Pancreas (tissue), 10 donors: ENCODE results near the gene ZNF831. TPM values are rescaled to one million over a fixed set of nuclear protein-coding genes. Genes with fewer than 3 reads are reported as not detected.

ENCODE experiments used
- ATAC-seq, 4 donors: fragments of 200-7000 bp; cut with Tn5 transposase; one replicate each; pipeline versions ENCODE4 v1.8.0 to v1.9.1; 2020; ENCODE audit warnings: mild to moderate bottlenecking in 4 of 4, moderate library complexity in 4 of 4
- DNase-seq, 6 donors: peaks; one replicate each; pipeline ENCODE4 v3.0.0-alpha.2; 2020
- FAIRE-seq: peaks from 2 replicates; lab custom pipeline; 2012; peaks lifted over from hg19 to GRCh38; lab: Jason Lieb, UNC
- H3K27ac ChIP-seq, 4 donors: fragments of 200-600 bp; sonication (generic); 1 replicate in 3 of 4; 2 replicates in 1 of 4; pipeline versions ENCODE4 v1.5.0 to v1.8.0; 2020
- H3K27me3 ChIP-seq, 4 donors: fragments of 200-600 bp; one replicate each; pipeline ENCODE4 v1.8.0; 2021
- H3K36me3 ChIP-seq, 3 donors: fragments of 200-600 bp; sonication (generic) in 1 of 3; one replicate each; pipeline versions ENCODE4 v1.5.0 to v1.8.0; 2020 to 2021
- H3K4me1 ChIP-seq, 3 donors: fragments of 200-600 bp; one replicate each; pipeline ENCODE4 v1.8.0; 2021
- H3K4me3 ChIP-seq, 4 donors: fragments of 200-600 bp; sonication (generic) in 2 of 4; one replicate each; pipeline versions ENCODE4 v1.5.0 to v1.8.0; 2020 to 2021
- H3K9me3 ChIP-seq, 4 donors: fragments of 200-600 bp; one replicate each; pipeline ENCODE4 v1.8.0; 2021
- CTCF ChIP-seq, 4 donors: fragments of 200-600 bp; sonication (generic) in 3 of 4; IDR thresholded peaks; one replicate each; pipeline versions ENCODE4 v1.5.0 to v1.8.0; 2021; ENCODE audit warnings: antibody characterized with exemption in 4 of 4
- WGBS, 2 donors: extraction: QIAGEN DNeasy Blood & Tissue Kit; methylation state at CpG; one replicate each; pipeline ENCODE4 v1.1.7; 2013; 5-methylcytosine and 5-hydroxymethylcytosine counted together
- intact Hi-C, 3 donors: fragments of 100-400 bp; cut with DNase I; formaldehyde crosslinking; loops; one replicate each; pipeline versions ENCODE4 v1.11.1 to v1.14.2; 2022
- polyA plus RNA-seq, 2 donors: library from polyadenylated mRNA; stranded (reverse); fragments of 200-250 nt; gene quantifications; one replicate each; pipeline ENCODE4 v1.2.3, GENCODE V29; 2013
- total RNA-seq, 6 donors: library from RNA; stranded (reverse); fragmentation: NEBNext Ultra II Directional in 4 of 6; extraction: Animal tissue kit (Norgen Biotek cat#: 25700) in 4 of 6; gene quantifications; one replicate each; pipeline versions ENCODE4 v1.2.1 to v1.2.4, GENCODE V29; 2021 to 2023
- donor health status: healthy with polysubstance abuse.
- donor health status: DM: no; HTN: no; CAD: no; lungs with moderate emphysema.
- donor health status: DM: no; HTN: no; CAD: no.
- donor health status: control.
- donor health status: control.
- donor health status: Bipolar disorder and iron deficiency.
- donor health status: DM: yes; HTN: yes; CAD: no.
- donor health status: DM: no; HTN: no; CAD: no.
- donor health status: DM: no; HTN: no; CAD: no.
- donor health status: DM: yes; HTN: yes; CAD: no.

The ZNF831 gene
- total and polyA plus RNA-seq, 8 donors, result 0.04 to 0.23 (median 0.16) TPM

- intact Hi-C loops, result no loop called here
- 67 to 78% methylated on average over 6 of the region's 6 CpGs for WGBS, 2 donors
- H3K4me1 ChIP-seq, result no peaks in the 10 kb centered on the region
- H3K36me3 ChIP-seq, result no peaks in the 10 kb centered on the region
- H3K27me3 ChIP-seq, result peaks cover 0 to 6% (median 0%) of the 10 kb centered on the region in 4 donors
- H3K27ac ChIP-seq, result no peak overlapping the region
- no peak for TF ChIP-seq CTCF (IDR thresholded peaks at IDR 0.05)
- no peak for DNase-seq
- no peak for ATAC-seq
- no peak overlapping the region for H3K4me3 ChIP-seq
- FAIRE-seq, result no peak
- H3K9me3 ChIP-seq, result no peaks in the 10 kb centered on the region
Observed at GRCh38 chr20:59250293-59250692, 86.7 kb downstream of the ZNF831 start.

GRCh38 chr20:59253325-59253724 is 89.7 kb downstream of the ZNF831 start:
- 64 to 76% methylated on average over 6 of the region's 6 CpGs for WGBS, 2 donors
- Histone ChIP-seq H3K9me3 (no peaks in the 10 kb centered on the region), H3K27me3 (no peaks in the 10 kb centered on the region), H3K27ac (no peak overlapping the region), H3K4me1 (no peaks in the 10 kb centered on the region), H3K4me3 (no peak overlapping the region), H3K36me3 (no peaks in the 10 kb centered on the region)
- FAIRE-seq (no peak), DNase-seq (no peak), ATAC-seq (no peak)
- TF ChIP-seq CTCF (IDR thresholded peaks at IDR 0.05), result no peak
- intact Hi-C loops, result no loop called here

GRCh38 chr20:59253779-59254319 is 90.2 kb downstream of the ZNF831 start:
- Histone ChIP-seq H3K27me3 (no peaks in the 10 kb centered on the region), H3K4me3 (no peak overlapping the region), H3K36me3 (no peaks in the 10 kb centered on the region), H3K4me1 (no peaks in the 10 kb centered on the region), H3K27ac (no peak overlapping the region), H3K9me3 (no peaks in the 10 kb centered on the region)
- TF ChIP-seq CTCF (IDR thresholded peaks at IDR 0.05), result no peak
- WGBS, 2 donors, result 17 to 24% methylated on average over 4 of the region's 4 CpGs
- intact Hi-C loops, result no loop called here
- DNase-seq (no peak), ATAC-seq (no peak), FAIRE-seq (no peak)

- Histone ChIP-seq H3K27ac (no peak overlapping the region), H3K27me3 (no peaks in the 10 kb centered on the region), H3K9me3 (no peaks in the 10 kb centered on the region), H3K4me3 (no peak overlapping the region), H3K36me3 (no peaks in the 10 kb centered on the region), H3K4me1 (no peaks in the 10 kb centered on the region)
- TF ChIP-seq CTCF (IDR thresholded peaks at IDR 0.05), result no peak
- ATAC-seq (no peak), FAIRE-seq (no peak), DNase-seq (no peak)
- 55 to 60% methylated on average over 5 of the region's 5 CpGs for WGBS, 2 donors
- intact Hi-C loops, result no loop called here
Observed at GRCh38 chr20:59255256-59255655, 91.6 kb downstream of the ZNF831 start.

GRCh38 chr20:59258221-59258621 is 94.6 kb downstream of the ZNF831 start:
- WGBS, 2 donors, result 59 to 73% methylated on average over 2 of the region's 2 CpGs

More at GRCh38 chr20:59258221-59258621, 94.6 kb downstream of the ZNF831 start:
- no peaks in the 10 kb centered on the region for H3K9me3 ChIP-seq
- no peak for TF ChIP-seq CTCF (IDR thresholded peaks at IDR 0.05)
- H3K36me3 ChIP-seq, result no peaks in the 10 kb centered on the region
- no peak for DNase-seq
- intact Hi-C loops, result no loop called here
- H3K27me3 ChIP-seq, result no peaks in the 10 kb centered on the region
- no peak for ATAC-seq
- no peak overlapping the region for H3K4me3 ChIP-seq
- H3K27ac ChIP-seq, result no peak overlapping the region
- FAIRE-seq, result no peak
- no peaks in the 10 kb centered on the region for H3K4me1 ChIP-seq
